GM10248 (cell line): ENCODE results near the gene WDFY2.

Experiments used
- CTCF ChIA-PET: fragments of 300-600 bp; sonication (Branson Sonifier 250); formaldehyde crosslinking; extraction: SDS; loops from one replicate; lab custom pipeline; 2021; ENCODE audit warnings: antibody characterized with exemption; lab: Yijun Ruan, JAX
- POLR2A ChIA-PET: fragments of 350-650 bp; sonication (Branson Sonifier 250); formaldehyde crosslinking; extraction: SDS; loops from one replicate; lab custom pipeline; 2020; ENCODE audit warnings: antibody characterized with exemption; lab: Yijun Ruan, JAX
- DNase-seq: peaks from one replicate; pipeline ENCODE4 v3.0.0; 2012; ENCODE audit errors: extremely low spot score
- CTCF ChIP-seq: IDR thresholded peaks from 2 replicates; pipeline ENCODE4 v1.5.1; 2012; ENCODE audit warnings: mild to moderate bottlenecking, low read depth; ENCODE audit errors: extremely low read depth, missing control alignments, control extremely low read depth

WDFY2 gene

GRCh38 chr13:51681037-51681678 is 96.9 kb downstream of the WDFY2 start:
- DNase-seq: no peak
- CTCF ChIA-PET: interaction anchor here (1.1 to 1.2 kb wide), 2 partner anchors 16 to 134 kb away, joined by 3 read pairs; no protein-coding TSS in a partner anchor
- POLR2A ChIA-PET: interaction anchor here (0.6 kb wide), 1 partner anchor 27 kb away, joined by 5 read pairs; no protein-coding TSS in a partner anchor
- no peak for TF ChIP-seq CTCF

GRCh38 chr13:51682686-51683085 is 98.4 kb downstream of the WDFY2 start:
- POLR2A ChIA-PET: no interaction called here
- CTCF ChIA-PET: interaction anchor here (3.5 kb wide), 1 partner anchor 15 kb away, joined by 9 read pairs; no protein-coding TSS in a partner anchor
- DNase-seq: no peak
- no peak for TF ChIP-seq CTCF

DNA sequence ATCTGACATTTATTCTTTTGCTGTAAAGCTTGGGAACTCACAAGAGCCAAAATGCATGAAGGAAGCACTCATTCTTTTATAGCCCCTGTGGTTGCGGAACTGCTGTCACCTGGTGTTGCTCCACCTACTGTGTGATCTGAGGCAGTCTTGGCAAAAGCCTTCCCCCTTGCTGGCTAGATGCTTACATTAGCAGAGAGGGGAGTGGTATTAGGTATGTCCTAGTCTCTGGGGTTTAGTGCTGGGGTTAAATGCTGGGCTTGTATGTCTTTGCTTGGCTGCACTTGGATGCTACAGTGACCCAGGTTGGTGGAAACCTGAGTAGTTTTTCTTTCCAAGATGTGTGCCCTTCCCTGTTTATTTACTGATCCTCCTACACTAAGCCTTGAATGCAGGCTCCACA is 99.3 kb downstream of the WDFY2 start:
- no peak for DNase-seq
- ChIA-PET CTCF (interaction anchor here (1.0 to 3.5 kb wide), 3 partner anchors 8 to 136 kb away, joined by 3 to 9 read pairs (median 5); no protein-coding TSS in a partner anchor), POLR2A (no interaction called here)
- no peak for TF ChIP-seq CTCF

GRCh38 chr13:51684076-51684475 is 99.8 kb downstream of the WDFY2 start:
- no peak for DNase-seq
- ChIA-PET CTCF (interaction anchor here (1.0 to 3.5 kb wide), 3 partner anchors 9 to 135 kb away, joined by 3 to 9 read pairs (median 5); no protein-coding TSS in a partner anchor), POLR2A (no interaction called here)
- no peak for TF ChIP-seq CTCF

- CTCF ChIA-PET: interaction anchor here (1.0 to 3.0 kb wide), 3 partner anchors 9 to 75 kb away, joined by 3 to 10 read pairs (median 3); no protein-coding TSS in a partner anchor
- DNase-seq: no peak
- POLR2A ChIA-PET: interaction anchor here (0.6 to 0.9 kb wide), 2 partner anchors 150 to 235 kb away, joined by 3 read pairs; partner anchors contain the start of gene INTS6
- TF ChIP-seq CTCF: no peak
Measured at GRCh38 chr13:51687947-51688714, 103.9 kb downstream of the WDFY2 start.
